CD4-positive, alpha-beta T cell treated with Interleukin-6 at 100 ng/mL for 8 hours (primary cell): ENCODE data around the gene CD99L2.
"Not testable (repeated sequence)": the region's sequence is repeated elsewhere in the genome, so short reads cannot be mapped to it uniquely, and the experiment has no call there.

Source experiments
- DNase-seq: peaks from one replicate; pipeline ENCODE4 v3.0.0-alpha.2; 2020; ENCODE audit warnings: mixed read lengths, low spot score

CD99L2 gene

GRCh38 chrX:150854856-150855255 is 43.6 kb downstream of the CD99L2 start:
- no peak for DNase-seq

- no peak for DNase-seq
These were observed 48.3 kb downstream of the CD99L2 start for GRCh38 chrX:150849996-150850720.

GRCh38 chrX:150849486-150849885 is 49.0 kb downstream of the CD99L2 start:
- DNase-seq: no peak

- no peak for DNase-seq
These were observed 49.5 kb downstream of the CD99L2 start for GRCh38 chrX:150848914-150849365.

GRCh38 chrX:150847088-150847487 is 51.4 kb downstream of the CD99L2 start:
- no peak for DNase-seq

- DNase-seq: no peak
These were observed 52.3 kb downstream of the CD99L2 start for GRCh38 chrX:150846130-150846529.

GRCh38 chrX:150845091-150845490 is 53.4 kb downstream of the CD99L2 start:
- no peak for DNase-seq

GRCh38 chrX:150844016-150844415 is 54.5 kb downstream of the CD99L2 start:
- no peak for DNase-seq

- no peak for DNase-seq
These were observed 56.2 kb downstream of the CD99L2 start for GRCh38 chrX:150842198-150842685.

- DNase-seq: no peak
These were observed 56.8 kb downstream of the CD99L2 start for GRCh38 chrX:150841456-150842197.

GRCh38 chrX:150837845-150838244 is 60.6 kb downstream of the CD99L2 start:
- no peak for DNase-seq

GRCh38 chrX:150834695-150835094 is 63.8 kb downstream of the CD99L2 start:
- no peak for DNase-seq

- no peak for DNase-seq
These were observed 64.9 kb downstream of the CD99L2 start for GRCh38 chrX:150833454-150834056.

GRCh38 chrX:150831863-150832262 is 66.6 kb downstream of the CD99L2 start:
- DNase-seq: no peak

- no peak for DNase-seq
These were observed 69.7 kb downstream of the CD99L2 start for GRCh38 chrX:150828785-150829184.

- DNase-seq: not testable (repeated sequence)
These were observed 74.1 kb downstream of the CD99L2 start for GRCh38 chrX:150824352-150824751.

GRCh38 chrX:150823826-150824225 is 74.6 kb downstream of the CD99L2 start:
- not testable (repeated sequence) for DNase-seq

- no peak for DNase-seq
These were observed 76.5 kb downstream of the CD99L2 start for GRCh38 chrX:150821971-150822370.

GRCh38 chrX:150813922-150814321 is 84.5 kb downstream of the CD99L2 start:
- DNase-seq: no peak

GRCh38 chrX:150806827-150807226 is 91.6 kb downstream of the CD99L2 start:
- DNase-seq: no peak

- DNase-seq: no peak
These were observed 92.7 kb downstream of the CD99L2 start for GRCh38 chrX:150805736-150806135.

GRCh38 chrX:150792949-150793527 is 105.4 kb downstream of the CD99L2 start:
- DNase-seq: no peak
